ENCODE data around the gene DEFB124.

- TF ChIP-seq EZH2phosphoT487 (IDR thresholded peaks at IDR 0.05; ENCODE audit: low read depth), result no peak
- no peak for TF ChIP-seq CTCF (IDR thresholded peaks at IDR 0.05; ENCODE audit: low read depth, low read length)
These were observed 25.6 kb upstream of the DEFB124 start for GRCh38 chr20:31500527-31500926.
